Karpas-422 (cell line): ENCODE data around the gene MX2. TPM values are rescaled to one million over a fixed set of nuclear protein-coding genes. Genes with fewer than 3 reads are reported as not detected.
"Not testable (repeated sequence)": the region's sequence is repeated elsewhere in the genome, so short reads cannot be mapped to it uniquely, and the experiment has no call there.

Experiments
- DNase-seq: peaks from one replicate; pipeline ENCODE4 v3.0.0-alpha.2; 2015
- H2AFZ ChIP-seq: fragments of 200-600 bp; sonication (generic); 2 replicates; pipeline ENCODE4 v1.6.1; 2014; ENCODE audit warnings: antibody characterized with exemption, low read length, mixed read lengths
- H3K27ac ChIP-seq: fragments of 200-600 bp; sonication (generic); 2 replicates; pipeline ENCODE4 v1.5.1; 2014; ENCODE audit warnings: mild to moderate bottlenecking, low read length, moderate library complexity
- H3K27me3 ChIP-seq: fragments of 200-600 bp; sonication (generic); 2 replicates; pipeline ENCODE4 v1.6.1; 2014; ENCODE audit warnings: low read length, mixed read lengths
- H3K36me3 ChIP-seq: fragments of 200-600 bp; sonication (generic); 2 replicates; pipeline ENCODE4 v1.6.1; 2014; ENCODE audit warnings: low read length, mixed read lengths; ENCODE audit not compliant: insufficient read depth
- H3K4me1 ChIP-seq: fragments of 200-600 bp; sonication (generic); 2 replicates; pipeline ENCODE4 v1.6.1; 2014; ENCODE audit warnings: mild to moderate bottlenecking, low read length, mixed read lengths
- H3K4me2 ChIP-seq: fragments of 200-600 bp; sonication (generic); 2 replicates; pipeline ENCODE4 v1.6.1; 2014; ENCODE audit warnings: low read length, low read depth, mild to moderate bottlenecking; ENCODE audit not compliant: poor library complexity, severe bottlenecking
- H3K4me3 ChIP-seq: fragments of 200-600 bp; sonication (generic); 2 replicates; pipeline ENCODE4 v1.5.1; 2014; ENCODE audit warnings: mild to moderate bottlenecking, antibody characterized with exemption, low read length, mixed read lengths
- H3K79me2 ChIP-seq: fragments of 200-600 bp; sonication (generic); 2 replicates; pipeline ENCODE4 v1.6.1; 2014; ENCODE audit warnings: mild to moderate bottlenecking, low read length, mixed read lengths
- H3K9ac ChIP-seq: fragments of 200-600 bp; sonication (generic); 2 replicates; pipeline ENCODE4 v1.6.0; 2014; ENCODE audit warnings: low read length
- H3K9me2 ChIP-seq: fragments of 200-600 bp; sonication (generic), shearing (Covaris generic); replicated peaks from 2 replicates; pipeline ENCODE4 v1.6.0; 2014; ENCODE audit warnings: mild to moderate bottlenecking, low read length, moderate library complexity; ENCODE audit not compliant: insufficient read depth
- H3K9me3 ChIP-seq: fragments of 300-700, 200-600 bp; sonication (generic); 2 replicates; pipeline ENCODE4 v1.6.1; 2014; ENCODE audit warnings: low read length, mixed read lengths
- H4K20me1 ChIP-seq: fragments of 200-600 bp; sonication (generic); 2 replicates; pipeline ENCODE4 v1.6.1; 2014; ENCODE audit warnings: mild to moderate bottlenecking, antibody characterized with exemption, low read length, low read depth; ENCODE audit not compliant: insufficient read depth
- total RNA-seq: library from RNA; depleted of rRNA; stranded (reverse); fragments of >200 nt; shearing (Covaris generic); gene quantifications from 2 replicates; pipeline ENCODE4 v1.2.3, GENCODE V29; 2014; ENCODE audit warnings: low replicate concordance; rRNA removed

MX2 gene
- total RNA-seq: 27.8 and 31.0 TPM in 2 replicates

DNA sequence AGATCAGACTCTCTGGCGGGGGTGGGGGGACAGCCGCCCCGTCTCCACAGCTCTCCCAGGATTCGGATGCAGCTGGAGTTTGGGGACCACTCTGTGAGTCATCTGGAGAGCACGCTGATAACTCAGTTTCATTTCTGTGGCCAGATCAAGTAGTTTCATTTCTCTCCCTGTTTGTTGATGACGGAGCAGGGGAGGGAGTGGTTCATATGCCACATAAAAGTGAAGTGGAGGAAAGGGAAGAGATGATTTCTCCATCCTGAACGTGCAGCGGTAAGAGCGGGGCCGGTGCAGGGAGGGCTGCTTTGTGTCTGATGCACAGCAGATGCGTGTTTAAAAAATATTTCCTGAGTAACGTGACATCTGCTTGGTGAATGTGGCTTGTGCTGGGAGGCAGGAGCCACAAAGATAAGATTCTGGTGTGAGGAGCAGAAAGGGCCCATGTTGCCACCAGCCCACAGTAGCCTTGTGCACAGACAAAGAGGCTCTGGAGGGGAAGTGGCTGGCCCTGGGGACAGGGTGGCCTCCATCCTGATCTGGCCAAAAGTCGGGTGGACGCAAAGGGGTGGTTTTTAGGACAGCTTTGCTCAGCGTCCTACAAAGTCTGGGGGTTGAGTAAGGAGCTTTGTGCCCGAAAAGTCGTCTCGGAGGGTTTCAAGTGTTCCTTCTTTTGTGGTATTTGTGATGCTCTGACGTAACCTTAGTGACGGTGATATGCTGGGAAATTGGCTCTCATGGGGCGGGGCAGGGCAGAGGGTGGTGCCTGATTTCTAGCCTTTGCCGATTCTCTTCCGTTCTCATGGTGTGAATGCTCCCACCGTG is at the start of gene MX2:
TSS of gene MX2 (plus strand) at position 242 of the 819 bp plus-strand sequence. CDS start 14,880 bp downstream, outside the sequence.
- DNase-seq: peak; percentile 73
- Histone ChIP-seq H4K20me1 (no peaks in the 10 kb centered on the region), H3K4me2 (peak within 1 kb of the TSS; percentile 67), H3K27me3 (no peaks in the 10 kb centered on the region), H3K79me2 (no peaks in the 10 kb centered on the region), H3K9me3 (no peaks in the 10 kb centered on the region), H2AFZ (peak within 1 kb of the TSS; percentile 44; the same call in 1 of the 2 replicates), H3K4me3 (peak within 1 kb of the TSS; percentile 58), H3K4me1 (peaks cover 21% of the 10 kb centered on the region), H3K36me3 (no peaks in the 10 kb centered on the region), H3K9me2 (no peaks in the 10 kb centered on the region), H3K9ac (peak within 1 kb of the TSS; percentile 54), H3K27ac (no peak within 1 kb of the TSS)

DNA sequence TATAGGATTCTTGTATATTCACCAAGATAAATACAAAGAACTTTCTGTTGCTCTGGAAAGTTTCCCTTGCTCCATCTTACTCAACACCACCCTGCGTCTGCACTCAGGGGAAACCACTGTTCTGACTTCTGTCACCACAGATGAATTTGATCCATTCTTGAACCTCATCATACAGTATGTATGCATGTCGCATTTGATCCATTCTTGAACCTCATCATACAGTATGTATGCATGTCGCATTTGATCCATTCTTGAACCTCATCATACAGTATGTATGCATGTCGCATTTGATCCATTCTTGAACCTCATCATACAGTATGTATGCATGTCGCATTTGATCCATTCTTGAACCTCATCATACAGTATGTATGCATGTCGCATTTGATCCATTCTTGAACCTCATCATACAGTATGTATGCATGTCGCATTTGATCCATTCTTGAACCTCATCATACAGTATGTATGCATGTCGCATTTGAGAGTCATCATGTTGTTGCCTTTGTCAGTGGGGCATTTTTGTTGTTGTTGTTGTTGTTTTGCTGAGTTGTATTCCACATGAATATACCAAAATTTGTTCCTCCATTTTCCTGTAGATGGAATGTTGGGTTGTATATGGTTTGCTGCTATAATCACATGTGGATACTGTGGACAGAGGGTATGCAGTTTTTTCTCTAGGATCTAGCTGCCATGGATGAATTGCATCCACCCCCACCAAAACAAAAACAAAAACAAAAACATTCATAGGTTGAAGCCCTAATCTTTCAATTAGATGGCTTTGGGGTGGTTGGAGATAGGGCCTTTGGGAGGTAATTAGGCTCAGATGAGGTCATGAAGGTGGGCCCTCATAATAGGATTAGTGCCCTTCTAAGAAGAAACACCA is 48.3 kb upstream of the MX2 start:
- H3K4me3 ChIP-seq, H3K27me3 ChIP-seq, H3K9me3 ChIP-seq, H2AFZ ChIP-seq, H3K9ac ChIP-seq, H3K4me1 ChIP-seq, H3K79me2 ChIP-seq, H3K4me2 ChIP-seq, H4K20me1 ChIP-seq, H3K9me2 ChIP-seq, DNase-seq, H3K27ac ChIP-seq, H3K36me3 ChIP-seq: not testable (repeated sequence)

DNA sequence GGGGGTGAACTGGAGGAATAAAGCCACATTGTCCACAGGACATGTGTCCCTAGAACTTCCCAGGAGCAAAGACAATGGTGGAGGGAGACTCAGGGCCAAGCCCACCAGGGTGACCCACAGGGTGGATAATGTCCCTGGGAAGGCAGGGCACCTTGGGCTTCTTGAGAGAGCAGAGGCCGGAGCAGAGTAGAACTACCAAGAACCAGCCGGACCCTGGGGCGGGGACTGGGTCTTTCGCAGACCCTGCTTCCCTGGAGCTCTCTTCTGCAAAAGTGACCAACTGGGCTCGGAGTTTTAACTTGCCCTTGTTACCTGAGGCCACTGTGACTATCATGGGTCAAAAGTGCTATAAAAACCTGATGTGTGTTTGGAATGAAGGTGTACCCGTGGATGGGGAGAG is 46.1 kb upstream of the MX2 start:
- H3K4me2 ChIP-seq: no peak overlapping the region
- H4K20me1 ChIP-seq: no peaks in the 10 kb centered on the region
- no peaks in the 10 kb centered on the region for H3K9me2 ChIP-seq
- no peaks in the 10 kb centered on the region for H3K27me3 ChIP-seq
- H3K36me3 ChIP-seq: no peaks in the 10 kb centered on the region
- no peak overlapping the region for H2AFZ ChIP-seq
- H3K27ac ChIP-seq: no peak overlapping the region
- H3K79me2 ChIP-seq: no peaks in the 10 kb centered on the region
- no peaks in the 10 kb centered on the region for H3K4me1 ChIP-seq
- H3K4me3 ChIP-seq: no peak overlapping the region
- no peak overlapping the region for H3K9ac ChIP-seq
- H3K9me3 ChIP-seq: no peaks in the 10 kb centered on the region
- DNase-seq: no peak

DNA sequence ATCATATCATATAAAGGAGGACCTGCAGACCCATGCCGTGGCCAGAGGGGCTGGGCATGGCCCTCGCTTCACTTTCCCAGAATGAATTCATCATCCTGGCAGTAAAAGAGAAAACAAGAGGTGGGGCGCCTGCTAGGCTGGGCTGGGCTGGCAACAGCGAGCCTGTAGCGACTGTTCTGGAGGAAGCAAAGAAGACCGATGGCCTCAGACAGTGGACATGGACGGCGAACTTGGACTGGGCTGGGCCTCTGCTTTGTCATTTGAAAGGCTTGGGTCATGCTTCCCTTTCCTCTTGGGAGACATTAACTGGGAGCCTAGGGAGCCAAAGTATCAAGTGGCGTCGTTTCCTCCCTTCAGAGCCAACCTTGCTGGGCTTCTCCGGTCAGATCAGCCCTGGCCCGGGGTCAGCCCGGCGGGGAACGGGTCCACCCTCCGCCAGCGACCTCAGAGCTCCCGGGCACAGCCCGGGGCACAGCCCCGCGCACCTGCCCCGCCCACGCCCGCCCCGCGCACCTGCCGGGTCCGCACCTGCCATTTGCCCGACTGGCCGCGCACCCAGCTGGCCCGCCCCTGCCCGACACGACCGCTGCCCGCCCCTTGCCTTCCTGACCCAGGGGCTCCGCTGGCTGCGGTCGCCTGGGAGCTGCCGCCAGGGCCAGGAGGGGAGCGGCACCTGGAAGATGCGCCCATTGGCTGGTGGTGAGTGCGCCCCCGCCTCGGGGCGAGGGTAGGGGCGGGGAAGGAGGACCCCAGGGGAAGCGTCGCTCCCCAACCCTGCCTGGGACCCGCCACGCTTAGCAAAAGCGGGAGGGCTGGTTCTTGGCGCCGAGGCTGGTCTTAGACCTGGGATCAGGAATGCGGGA is 45.4 kb upstream of the MX2 start, which contains the start of gene FAM3B:
TSS of gene FAM3B (plus strand) at position 602 of the 863 bp plus-strand sequence. CDS start at position 681, 79 bp downstream.
- no peak within 1 kb of the TSS for H3K9ac ChIP-seq
- no peaks in the 10 kb centered on the region for H3K27me3 ChIP-seq
- no peak within 1 kb of the TSS for H3K4me3 ChIP-seq
- no peaks in the 10 kb centered on the region for H4K20me1 ChIP-seq
- H3K79me2 ChIP-seq: no peaks in the 10 kb centered on the region
- H3K4me1 ChIP-seq: no peaks in the 10 kb centered on the region
- H3K4me2 ChIP-seq: no peak within 1 kb of the TSS
- no peak within 1 kb of the TSS for H2AFZ ChIP-seq
- H3K36me3 ChIP-seq: no peaks in the 10 kb centered on the region
- no peaks in the 10 kb centered on the region for H3K9me2 ChIP-seq
- no peaks in the 10 kb centered on the region for H3K9me3 ChIP-seq
- DNase-seq: no peak
- H3K27ac ChIP-seq: no peak within 1 kb of the TSS

DNA sequence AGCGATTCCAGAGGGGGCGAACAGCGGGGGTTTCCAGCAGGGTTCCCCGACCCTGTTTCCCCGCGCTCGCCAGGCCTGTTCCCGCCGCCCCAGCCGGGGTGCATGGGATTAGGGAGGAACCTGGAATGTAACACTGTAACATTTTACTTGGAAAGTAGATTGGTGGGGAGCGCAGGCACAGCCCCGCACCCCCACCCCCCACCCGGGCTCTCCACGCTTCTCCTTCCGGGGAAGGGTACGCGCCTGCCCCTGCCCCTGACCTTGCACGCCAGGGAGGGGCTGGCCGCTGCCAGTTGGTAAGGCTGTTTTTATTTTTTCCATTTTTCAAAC is 44.8 kb upstream of the MX2 start:
- Histone ChIP-seq H4K20me1 (no peaks in the 10 kb centered on the region), H3K36me3 (no peaks in the 10 kb centered on the region), H3K4me3 (no peak overlapping the region), H3K27ac (no peak overlapping the region), H3K27me3 (no peaks in the 10 kb centered on the region), H3K9me3 (no peaks in the 10 kb centered on the region), H2AFZ (no peak overlapping the region), H3K79me2 (no peaks in the 10 kb centered on the region), H3K4me1 (no peaks in the 10 kb centered on the region), H3K9me2 (no peaks in the 10 kb centered on the region), H3K4me2 (no peak overlapping the region), H3K9ac (no peak overlapping the region)
- no peak for DNase-seq

DNA sequence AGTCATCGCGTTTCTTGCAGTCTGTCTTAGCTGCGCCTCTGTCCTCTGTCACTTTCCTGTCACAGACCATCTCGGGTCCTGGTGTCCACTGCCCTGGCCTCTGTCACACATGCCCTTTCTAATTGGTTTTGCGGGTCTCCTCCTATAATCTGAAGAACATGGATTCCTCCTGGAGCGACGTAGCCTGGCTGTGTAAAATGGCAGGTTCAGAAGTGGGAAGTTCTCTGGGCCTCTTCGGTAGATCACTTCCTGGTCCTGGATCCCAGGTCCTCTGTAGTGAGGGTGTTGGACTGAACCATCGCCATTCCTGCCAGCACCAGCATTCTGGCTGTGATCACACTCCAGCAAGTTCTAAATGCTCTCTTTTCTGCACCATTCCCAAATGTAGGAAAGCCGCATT is 44.4 kb upstream of the MX2 start:
- Histone ChIP-seq H3K36me3 (no peaks in the 10 kb centered on the region), H3K4me1 (no peaks in the 10 kb centered on the region), H4K20me1 (no peaks in the 10 kb centered on the region), H3K9me3 (no peaks in the 10 kb centered on the region), H3K9me2 (no peaks in the 10 kb centered on the region), H2AFZ (no peak overlapping the region), H3K27me3 (no peaks in the 10 kb centered on the region), H3K4me2 (no peak overlapping the region), H3K27ac (no peak overlapping the region), H3K9ac (no peak overlapping the region), H3K79me2 (no peaks in the 10 kb centered on the region), H3K4me3 (no peak overlapping the region)
- no peak for DNase-seq

- no peak for DNase-seq
- no peak overlapping the region for H2AFZ ChIP-seq
- H4K20me1 ChIP-seq: no peaks in the 10 kb centered on the region
- H3K27me3 ChIP-seq: no peaks in the 10 kb centered on the region
- no peak overlapping the region for H3K4me3 ChIP-seq
- no peaks in the 10 kb centered on the region for H3K9me2 ChIP-seq
- H3K4me2 ChIP-seq: no peak overlapping the region
- H3K9me3 ChIP-seq: no peaks in the 10 kb centered on the region
- H3K27ac ChIP-seq: no peak overlapping the region
- H3K36me3 ChIP-seq: no peaks in the 10 kb centered on the region
- no peak overlapping the region for H3K9ac ChIP-seq
- no peaks in the 10 kb centered on the region for H3K4me1 ChIP-seq
- H3K79me2 ChIP-seq: no peaks in the 10 kb centered on the region
These were observed 43.6 kb upstream of the MX2 start for GRCh38 chr21:41318218-41318617.
